Ovary (tissue), 3 donors: Measurements from ENCODE around the gene MAP1B.

ENCODE experiments used
- CTCF ChIP-seq, 3 donors: fragments of 450-650 bp in 2 of 3; fragments of 200-600 bp in 1 of 3; IDR thresholded peaks; one replicate each; pipeline versions ENCODE4 v1.5.1 to v1.8.0; 2016 to 2022; ENCODE audit warnings: antibody characterized with exemption in 3 of 3, mild to moderate bottlenecking in 1 of 3
- POLR2A ChIP-seq: fragments of 450-650 bp; IDR thresholded peaks from one replicate; pipeline ENCODE4 v1.6.1; 2017; ENCODE audit warnings: antibody characterized with exemption, mild to moderate bottlenecking, moderate library complexity
- donor health status: DM: no; HTN: no; CAD: no.

GRCh38 chr5:72101828-72102227 lies 5.4 kb upstream of the MAP1B start:
- no peak for TF ChIP-seq POLR2A
- no peak for TF ChIP-seq CTCF (IDR thresholded peaks at IDR 0.05)
